ENCODE measurements around the gene TTLL10. TPM values are rescaled to one million over a fixed set of nuclear protein-coding genes. Genes with fewer than 3 reads are reported as not detected.
A peak's percentile ranks its signal among the peaks of the same experiment; 100 is the strongest.

Gene TTLL10
- total and polyA plus RNA-seq, 2 of the 8 experiments (the other 6 are each of a cell fraction or from before 2014, with no cell fraction given), result 1.1 to 1.7 TPM

DNA sequence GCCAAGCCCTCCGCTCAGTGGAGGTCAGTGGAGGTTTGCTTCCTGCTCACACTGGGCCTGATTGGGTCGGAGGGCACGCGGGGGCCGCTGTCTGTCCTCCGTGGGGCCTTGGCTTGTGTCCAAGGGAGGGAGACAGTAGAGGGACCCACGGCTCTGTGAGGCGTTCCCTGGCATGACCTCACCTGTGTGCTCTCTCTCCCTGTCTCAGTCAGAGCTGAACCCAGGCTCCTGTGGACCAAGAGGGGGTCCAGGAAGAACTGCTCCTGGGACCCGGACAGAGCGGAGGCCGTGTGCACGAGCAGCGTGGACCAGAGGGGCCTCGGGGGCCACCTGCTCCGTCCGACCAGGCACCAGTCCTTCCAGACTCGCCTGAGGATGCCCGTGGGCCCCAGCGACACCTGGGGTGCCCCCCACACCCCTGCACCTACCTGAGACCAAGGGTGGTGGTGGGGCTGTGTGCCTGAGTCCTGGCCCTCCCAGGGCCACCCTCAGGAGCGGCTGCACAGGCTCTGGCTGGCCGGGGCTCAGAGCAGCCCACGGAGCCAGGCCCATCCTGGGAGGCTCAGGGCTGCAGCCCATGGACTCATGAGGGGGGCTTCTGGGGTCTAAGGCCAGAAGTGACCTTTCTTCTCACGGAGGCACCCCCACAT is 13.3 kb upstream of the TTLL10 start:
- TF ChIP-seq HDAC6 (IDR thresholded peaks at IDR 0.05; ENCODE audit: low read depth, low read length) (no peak), SUZ12 (IDR thresholded peaks at IDR 0.05; ENCODE audit: low read length) (no peak), NANOG (IDR thresholded peaks at IDR 0.05; ENCODE audit: insufficient read depth, low read depth, low read length, poor library complexity, severe bottlenecking) (no peak), TBP (IDR thresholded peaks at IDR 0.05; ENCODE audit: low read depth, low read length) (no peak), BACH1 (IDR thresholded peaks at IDR 0.05; ENCODE audit: low read length) (no peak), PHF8 (conservative IDR thresholded peaks at IDR 0.05; ENCODE audit: low read depth, low read length) (no peak), MAFK (IDR thresholded peaks at IDR 0.05; ENCODE audit: low read depth, low read length) (no peak), SRF (IDR thresholded peaks at IDR 0.05; ENCODE audit: low read depth, low read length) (no peak), POLR2A (IDR thresholded peaks at IDR 0.05; ENCODE audit: control extremely low read depth in 1 of 2, low read depth in 2 of 2, low read length in 2 of 2) (no peak)

More for the DNA sequence above, 13.3 kb upstream of the TTLL10 start:
- no peak for FAIRE-seq
- H4K91ac ChIP-seq (replicated peaks; ENCODE audit: insufficient read length, low read length), result peak overlapping the region; percentile 5
- no peak for DNase-seq (ENCODE audit: low read depth in 1 of 2, low spot score in 2 of 2)
- no peak overlapping the region for H2AK5ac ChIP-seq (ENCODE audit: low read depth, low read length)
- no peak overlapping the region for H3K4ac ChIP-seq (replicated peaks; ENCODE audit: insufficient read length, low read depth, low read length)
- H2BK120ac ChIP-seq (replicated peaks; ENCODE audit: low read depth, low read length), result no peak overlapping the region
- no peaks in the 10 kb centered on the region for H3K27me3 ChIP-seq (replicated peaks in 1 of 4; ENCODE audit: control insufficient read depth in 3 of 4, extremely low read depth in 1 of 4, insufficient read depth in 3 of 4, low read length in 3 of 4)
- no peak overlapping the region for H4K5ac ChIP-seq (ENCODE audit: insufficient read length, low read depth, low read length)
- no peak overlapping the region for H3K14ac ChIP-seq (ENCODE audit: insufficient read length)
- no peak overlapping the region for H3K4me2 ChIP-seq (ENCODE audit: insufficient read depth in 1 of 2, low read depth in 2 of 2, low read length in 2 of 2)
- H2BK5ac ChIP-seq (ENCODE audit: low read depth, low read length), result no peak overlapping the region
- POLR2A ChIA-PET (ENCODE audit: partially characterized antibody), result interaction anchor here (0.6 to 2.0 kb wide), 2 partner anchors 71 to 145 kb away, joined by 3 to 4 read pairs; partner anchors contain the start of gene SDF4
- H2AFZ ChIP-seq (ENCODE audit: low read length), result no peak overlapping the region
- H4K20me1 ChIP-seq (replicated peaks in 1 of 2; ENCODE audit: control insufficient read depth in 1 of 2, insufficient read depth in 2 of 2, low read length in 2 of 2), result no peaks in the 10 kb centered on the region
- H3K9ac ChIP-seq (replicated peaks in 1 of 4; ENCODE audit: extremely low read depth in 1 of 4, low read depth in 3 of 4, low read length in 3 of 4), result no peak overlapping the region
- H3K36me3 ChIP-seq (ENCODE audit: control insufficient read depth in 2 of 4, insufficient read depth in 4 of 4, low read length in 3 of 4), result no peaks in the 10 kb centered on the region
- CTCF ChIA-PET (ENCODE audit: partially characterized antibody), result interaction anchor here (1.2 to 2.2 kb wide), 5 partner anchors 22 to 131 kb away, joined by 3 to 10 read pairs (median 7); no protein-coding TSS in a partner anchor
- no peak overlapping the region for H3K4me3 ChIP-seq (ENCODE audit: extremely low read depth in 1 of 4, insufficient read depth in 2 of 4, low read depth in 3 of 4, low read length in 4 of 4)
- peaks cover 0 to under 1% of the 10 kb centered on the region in 2 experiments; a peak in 2 of 4 replicates for H3K9me3 ChIP-seq (ENCODE audit: insufficient read depth in 2 of 2, low read depth in 1 of 2, low read length in 1 of 2)
- H3K79me1 ChIP-seq (ENCODE audit: low read depth, low read length), result no peaks in the 10 kb centered on the region; the same call in 1 of the 2 replicates
- no peak overlapping the region for H4K8ac ChIP-seq (ENCODE audit: extremely low read depth, insufficient read depth, low read length)
- no peaks in the 10 kb centered on the region; a peak in 1 of 4 replicates for H3K79me2 ChIP-seq (ENCODE audit: control insufficient read depth in 1 of 2, insufficient read depth in 2 of 2, low read length in 2 of 2)
- 90% methylated on average over 22 of the region's 23 CpGs; no CpG with 5 or more reads in 1 of the 2 experiments for WGBS, 2 experiments (ENCODE audit: extremely low coverage in 1 of 2, insufficient coverage in 1 of 2, insufficient read length in 1 of 2, insufficient replicate concordance in 2 of 2, low coverage in 1 of 2, low lambda C conversion rate in 2 of 2, missing lambda C conversion rate in 1 of 2)
- no peak overlapping the region for H3K18ac ChIP-seq (ENCODE audit: extremely low read depth, low read length)
- no peak overlapping the region for H3K23ac ChIP-seq (ENCODE audit: insufficient read length)
- peaks cover 13% of the 10 kb centered on the region; the same call in 1 of the 2 replicates for H3K23me2 ChIP-seq (ENCODE audit: low read depth, low read length)
- no peak overlapping the region for H3K56ac ChIP-seq (replicated peaks; ENCODE audit: insufficient read length, low read depth, low read length)
- peaks cover 0 to 44% (median 31%) of the 10 kb centered on the region in 4 experiments; a peak in 6 of 7 replicates for H3K4me1 ChIP-seq (replicated peaks in 1 of 4; ENCODE audit: control insufficient read depth in 3 of 4, insufficient read depth in 4 of 4, low read length in 3 of 4)
- H2BK15ac ChIP-seq (ENCODE audit: low read length), result no peak overlapping the region; the same call in 1 of the 2 replicates
- no peak overlapping the region for H3K27ac ChIP-seq (ENCODE audit: low read depth, low read length)
- no peak overlapping the region; the same call in 1 of the 2 replicates for H2BK20ac ChIP-seq (ENCODE audit: low read length)
- peak overlapping the region; percentile 87; the same call in 1 of the 2 replicates for H2BK12ac ChIP-seq (ENCODE audit: low read depth, low read length)

Measured in H1 (cell line).